ENCODE data around the gene TRMT1.

Gene TRMT1

DNA sequence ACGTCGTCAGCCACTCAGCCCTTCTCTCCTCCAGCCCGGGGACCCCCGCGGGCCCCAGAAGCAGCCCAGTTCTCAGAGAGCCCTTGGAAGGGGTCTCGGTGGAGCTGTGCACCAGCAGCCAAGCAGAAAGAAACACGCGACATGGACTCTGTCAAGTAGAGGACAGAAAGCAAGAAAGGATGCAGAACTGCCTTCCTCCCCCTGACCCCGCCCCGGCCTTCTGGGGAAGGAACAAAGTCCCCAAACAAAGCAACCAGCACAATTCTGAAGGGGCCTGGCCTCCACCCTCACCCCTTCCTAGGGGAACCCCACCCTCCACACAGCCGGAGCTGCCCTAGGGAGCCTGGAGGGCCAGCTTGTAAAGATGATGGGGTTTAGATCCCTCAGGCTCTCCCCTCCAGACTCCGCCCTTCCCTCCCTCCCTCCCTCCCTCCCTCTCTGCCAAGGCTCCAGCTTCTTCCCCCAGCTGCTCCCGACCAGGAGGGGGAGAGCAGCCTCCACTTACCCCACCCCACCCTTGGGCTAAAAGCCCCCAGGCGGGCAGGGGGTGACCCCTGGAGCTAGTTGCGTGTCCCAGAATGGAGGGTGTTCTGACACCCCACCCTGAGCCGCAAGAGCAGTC lies 21.7 kb downstream of the TRMT1 start:
- peaks cover under 1% of the 10 kb centered on the region for H3K36me3 Mint-ChIP-seq (ENCODE audit: low read depth)
- DNase-seq: peak; percentile 31
- H3K9me3 Mint-ChIP-seq: peaks cover 4% of the 10 kb centered on the region
- H3K4me3 Mint-ChIP-seq: no peak overlapping the region
- H3K27ac Mint-ChIP-seq: no peak overlapping the region
- H3K4me1 Mint-ChIP-seq: peaks cover 28% of the 10 kb centered on the region
- peaks cover 93% of the 10 kb centered on the region for H3K27me3 Mint-ChIP-seq (ENCODE audit: low read depth, poor library complexity)
- TF ChIP-seq, protein P1, sequence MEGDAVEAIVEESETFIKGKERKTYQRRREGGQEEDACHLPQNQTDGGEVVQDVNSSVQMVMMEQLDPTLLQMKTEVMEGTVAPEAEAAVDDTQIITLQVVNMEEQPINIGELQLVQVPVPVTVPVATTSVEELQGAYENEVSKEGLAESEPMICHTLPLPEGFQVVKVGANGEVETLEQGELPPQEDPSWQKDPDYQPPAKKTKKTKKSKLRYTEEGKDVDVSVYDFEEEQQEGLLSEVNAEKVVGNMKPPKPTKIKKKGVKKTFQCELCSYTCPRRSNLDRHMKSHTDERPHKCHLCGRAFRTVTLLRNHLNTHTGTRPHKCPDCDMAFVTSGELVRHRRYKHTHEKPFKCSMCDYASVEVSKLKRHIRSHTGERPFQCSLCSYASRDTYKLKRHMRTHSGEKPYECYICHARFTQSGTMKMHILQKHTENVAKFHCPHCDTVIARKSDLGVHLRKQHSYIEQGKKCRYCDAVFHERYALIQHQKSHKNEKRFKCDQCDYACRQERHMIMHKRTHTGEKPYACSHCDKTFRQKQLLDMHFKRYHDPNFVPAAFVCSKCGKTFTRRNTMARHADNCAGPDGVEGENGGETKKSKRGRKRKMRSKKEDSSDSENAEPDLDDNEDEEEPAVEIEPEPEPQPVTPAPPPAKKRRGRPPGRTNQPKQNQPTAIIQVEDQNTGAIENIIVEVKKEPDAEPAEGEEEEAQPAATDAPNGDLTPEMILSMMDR (IDR thresholded peaks at IDR 0.05): no peak

DNA sequence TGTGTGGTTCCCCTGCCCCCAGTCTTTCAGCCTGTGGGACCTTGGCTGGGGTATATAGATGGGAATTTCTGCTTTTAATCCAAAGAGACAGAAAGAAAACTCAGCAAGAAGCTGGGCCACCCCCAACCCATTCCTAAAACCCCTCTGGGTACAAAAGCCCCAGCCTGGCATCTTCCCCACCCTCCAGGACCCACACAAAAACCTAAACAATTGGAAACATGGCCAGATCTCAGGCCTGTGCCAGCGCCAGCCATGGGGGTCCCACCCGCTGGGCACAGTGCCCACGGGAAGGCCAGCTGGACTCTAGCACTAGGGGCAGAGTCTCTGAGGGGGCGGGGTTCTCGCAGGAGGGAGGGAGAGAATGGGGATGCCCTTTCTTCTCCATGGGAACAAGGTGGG lies 22.4 kb downstream of the TRMT1 start:
- TF ChIP-seq, protein P1 (IDR thresholded peaks at IDR 0.05): no peak
- Mint-ChIP-seq H3K4me1 (peaks cover 28% of the 10 kb centered on the region), H3K4me3 (no peak overlapping the region), H3K27me3 (ENCODE audit: low read depth, poor library complexity) (peaks cover 89% of the 10 kb centered on the region), H3K36me3 (ENCODE audit: low read depth) (no peaks in the 10 kb centered on the region), H3K27ac (no peak overlapping the region), H3K9me3 (peaks cover 3% of the 10 kb centered on the region)
- no peak for DNase-seq

DNA sequence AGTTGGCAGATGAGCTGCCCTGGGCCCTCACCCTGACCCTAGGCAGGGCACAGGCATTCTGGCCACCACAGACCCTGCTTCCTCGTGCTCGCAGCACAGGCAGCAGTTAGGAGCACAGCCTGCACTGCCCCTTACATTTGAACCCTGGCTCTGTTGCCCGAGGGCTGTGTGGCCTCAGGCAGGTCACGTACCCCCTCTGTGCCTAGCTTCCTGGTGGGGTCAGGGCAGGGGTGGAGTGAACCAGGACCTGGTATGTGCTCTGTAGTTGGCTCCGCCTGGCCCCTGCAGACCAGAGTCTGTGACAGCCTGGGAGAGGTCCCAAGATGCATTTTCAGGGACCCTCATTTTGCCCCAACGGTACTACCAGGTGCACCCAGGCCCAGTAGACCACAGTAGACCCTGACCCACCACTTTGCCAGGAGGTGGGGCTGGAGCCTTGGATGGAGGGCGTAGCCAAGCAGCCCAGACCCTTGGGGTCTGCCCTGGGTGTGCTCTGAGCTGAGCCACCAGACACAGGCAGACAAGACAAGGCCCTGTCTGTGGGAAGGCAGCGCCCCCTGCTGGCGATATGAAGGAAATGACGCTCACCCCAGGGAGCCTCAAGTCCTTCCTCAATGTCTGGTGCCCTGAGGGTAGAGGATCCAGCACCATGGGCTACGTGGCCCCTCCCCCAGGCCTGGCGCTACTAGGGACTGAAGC lies 23.0 kb downstream of the TRMT1 start:
- Mint-ChIP-seq H3K4me3 (no peak overlapping the region), H3K27me3 (ENCODE audit: low read depth, poor library complexity) (peaks cover 89% of the 10 kb centered on the region), H3K4me1 (peaks cover 28% of the 10 kb centered on the region), H3K36me3 (ENCODE audit: low read depth) (no peaks in the 10 kb centered on the region), H3K9me3 (peaks cover 3% of the 10 kb centered on the region), H3K27ac (no peak overlapping the region)
- TF ChIP-seq, protein P1 (IDR thresholded peaks at IDR 0.05): peak; percentile 95
- peak; percentile 84 for DNase-seq

DNA sequence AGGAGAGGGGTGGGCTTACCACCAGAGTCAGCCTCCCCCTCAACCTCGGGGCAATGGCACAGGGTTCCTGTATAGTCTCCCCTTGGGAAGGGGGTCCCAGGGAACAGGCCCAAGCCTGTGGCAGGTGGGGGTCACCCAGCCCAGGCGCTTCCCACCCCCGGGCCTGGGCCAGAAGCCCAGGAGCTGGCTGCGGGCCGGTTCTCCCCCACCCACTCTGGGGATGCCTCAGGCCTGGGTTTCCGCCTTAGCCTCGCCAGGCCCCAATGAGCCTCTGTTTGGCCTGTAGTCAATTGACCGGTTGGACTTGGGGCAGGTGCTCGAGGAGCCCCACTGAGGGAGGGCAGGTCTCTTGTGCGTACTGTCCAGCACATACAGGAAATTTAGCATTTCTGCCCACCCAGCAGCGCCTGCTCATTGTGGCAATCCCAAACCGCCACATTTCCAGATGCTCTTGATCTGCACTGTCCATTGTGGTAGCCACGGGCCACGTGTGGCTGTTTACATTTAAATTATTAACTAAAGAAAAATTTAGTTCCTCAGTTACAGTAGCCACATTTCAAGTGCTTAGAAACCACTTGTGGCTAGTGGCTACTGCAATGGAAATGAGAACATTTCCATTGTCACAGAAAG lies 23.8 kb downstream of the TRMT1 start:
- TF ChIP-seq, protein P1 (IDR thresholded peaks at IDR 0.05): no peak
- Mint-ChIP-seq H3K4me1 (peaks cover 28% of the 10 kb centered on the region), H3K27ac (no peak overlapping the region), H3K27me3 (ENCODE audit: low read depth, poor library complexity) (peaks cover 89% of the 10 kb centered on the region), H3K36me3 (ENCODE audit: low read depth) (no peaks in the 10 kb centered on the region), H3K4me3 (no peak overlapping the region), H3K9me3 (peaks cover 3% of the 10 kb centered on the region)
- no peak for DNase-seq

DNA sequence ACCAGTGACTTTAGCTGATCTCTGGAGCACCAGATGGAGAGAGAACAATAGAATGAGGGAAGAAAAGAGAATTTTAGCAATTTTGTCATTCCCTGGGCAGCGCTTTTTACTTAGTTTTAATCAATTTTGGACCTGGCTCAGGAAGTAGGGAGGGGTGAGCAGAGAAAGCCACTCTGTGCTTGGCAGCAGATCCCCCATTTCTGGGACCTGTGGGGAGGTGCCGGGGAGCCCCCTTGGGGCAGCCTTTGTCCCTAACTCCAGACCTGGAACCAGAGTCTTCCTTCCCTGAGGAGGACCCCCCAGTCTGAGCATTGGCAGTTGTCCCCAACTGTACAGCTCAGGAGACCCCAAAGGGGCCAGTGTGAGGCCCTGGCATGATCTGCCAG lies 24.4 kb downstream of the TRMT1 start:
- TF ChIP-seq, protein P1 (IDR thresholded peaks at IDR 0.05): no peak
- DNase-seq: no peak
- Mint-ChIP-seq H3K4me1 (peaks cover 27% of the 10 kb centered on the region), H3K36me3 (ENCODE audit: low read depth) (no peaks in the 10 kb centered on the region), H3K9me3 (peaks cover 3% of the 10 kb centered on the region), H3K4me3 (no peak overlapping the region), H3K27ac (no peak overlapping the region), H3K27me3 (ENCODE audit: low read depth, poor library complexity) (peaks cover 89% of the 10 kb centered on the region)
